Caco-2 (cell line): ENCODE results near the gene MLN. TPM values are rescaled to one million over a fixed set of nuclear protein-coding genes. Genes with fewer than 3 reads are reported as not detected.

ENCODE experiments used
- BruUV-seq: library from RNA; stranded (reverse); fragments of 400-500 nt; replicated peaks from 2 replicates; lab custom pipeline; 2021; lab: Mats Ljungman, UMichigan
- CTCF ChIA-PET: fragments of 300-600 bp; sonication (Branson Sonifier 250); formaldehyde crosslinking; loops from one replicate; lab custom pipeline; 2022; ENCODE audit warnings: antibody characterized with exemption; lab: Charles Lee
- POLR2A ChIA-PET: fragments of 300-600 bp; sonication (Branson Sonifier 250); formaldehyde crosslinking; loops from one replicate; lab custom pipeline; 2022; ENCODE audit warnings: antibody characterized with exemption; lab: Charles Lee
- DNase-seq, 2 experiments: peaks; one replicate each; pipeline versions ENCODE4 v3.0.0 to v3.0.0-alpha.2; 2020 to 2022
- H3K27me3 ChIP-seq: replicated peaks from 2 replicates; pipeline ENCODE4 v1.6.0; 2011; ENCODE audit warnings: low read length; ENCODE audit not compliant: control insufficient read depth, insufficient read depth
- H3K36me3 ChIP-seq: 2 replicates; pipeline ENCODE4 v1.5.1; 2011; ENCODE audit warnings: low read length; ENCODE audit not compliant: control insufficient read depth, insufficient read depth
- H3K4me1 ChIP-seq: fragments of 250-450 bp; sonication (Bioruptor Pico); 2 replicates; pipeline ENCODE4 v1.5.1; 2020; ENCODE audit warnings: mild to moderate bottlenecking
- H3K4me3 ChIP-seq: 2 replicates; pipeline ENCODE4 v1.5.1; 2011; ENCODE audit warnings: low read depth, mild to moderate bottlenecking, control low read depth, low read length
- H3K9me3 ChIP-seq: fragments of 250-450 bp; sonication (Bioruptor Pico); 2 replicates; pipeline ENCODE4 v1.5.1; 2020; ENCODE audit warnings: mild to moderate bottlenecking, moderate library complexity
- H3K27ac Mint-ChIP-seq: one replicate; pipeline ENCODE4 v1.8.0; 2022; ENCODE audit warnings: mixed read lengths; ENCODE audit not compliant: unreplicated experiment
- H3K27me3 Mint-ChIP-seq: one replicate; pipeline ENCODE4 v1.8.0; 2022; ENCODE audit warnings: mixed read lengths; ENCODE audit not compliant: insufficient read depth, unreplicated experiment
- H3K36me3 Mint-ChIP-seq: one replicate; pipeline ENCODE4 v1.8.0; 2022; ENCODE audit warnings: mild to moderate bottlenecking, mixed read lengths; ENCODE audit not compliant: insufficient read depth, unreplicated experiment
- H3K4me1 Mint-ChIP-seq: one replicate; pipeline ENCODE4 v1.8.0; 2022; ENCODE audit warnings: low read depth, mixed read lengths; ENCODE audit not compliant: unreplicated experiment
- H3K4me3 Mint-ChIP-seq: one replicate; pipeline ENCODE4 v1.8.0; 2022; ENCODE audit warnings: mild to moderate bottlenecking, moderate library complexity, mixed read lengths; ENCODE audit not compliant: unreplicated experiment
- H3K9me3 Mint-ChIP-seq: one replicate; pipeline ENCODE4 v1.8.0; 2022; ENCODE audit warnings: mixed read lengths; ENCODE audit not compliant: unreplicated experiment
- intact Hi-C: fragments of 100-400 bp; cut with micrococcal nuclease; formaldehyde crosslinking; loops from one replicate; pipeline ENCODE4 v1.10.0; 2022; ENCODE audit not compliant: unreplicated experiment
- total RNA-seq: library from RNA; stranded (reverse); gene quantifications from 2 replicates; pipeline ENCODE4 v1.2.3, GENCODE V29; 2022
- TF ChIP-seq, protein P1 (sequence below), 2 experiments: fragments of 200-600 bp in 1 of 2; IDR thresholded peaks; 1 replicate in 1 of 2; 2 replicates in 1 of 2; pipeline versions ENCODE4 v1.5.1 to v1.8.0; 2011 to 2022; ENCODE audit warnings: antibody characterized with exemption in 1 of 2, control low read depth in 1 of 2, inconsistent platforms in 1 of 2, low read depth in 1 of 2, low read length in 1 of 2, mild to moderate bottlenecking in 1 of 2, moderate library complexity in 1 of 2; ENCODE audit not compliant: insufficient read depth in 1 of 2, severe bottlenecking in 1 of 2, unreplicated experiment in 1 of 2

The MLN gene
- total RNA-seq, 1 experiment from 2014 or later = not detected

DNA sequence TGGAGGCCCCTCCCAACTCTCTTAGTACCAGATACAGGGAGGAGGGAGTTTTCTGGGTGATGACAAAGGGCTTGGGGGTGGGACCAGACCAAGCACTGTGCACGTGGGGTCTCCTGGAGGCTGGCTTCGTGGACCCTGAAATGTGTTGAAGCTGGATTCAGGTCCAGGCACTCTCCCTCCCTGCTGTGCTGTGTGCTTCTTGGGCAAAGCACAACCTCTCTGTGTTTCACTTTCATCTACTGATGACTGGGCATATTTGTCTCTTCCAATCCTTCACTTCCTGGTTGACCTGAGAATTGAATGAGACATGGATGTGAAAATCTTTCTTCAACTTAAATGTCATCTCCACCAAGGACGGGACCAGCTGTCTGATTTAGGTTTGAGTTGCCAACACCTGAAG is 14.5 kb upstream of the MLN start:
- intact Hi-C loops = loop anchor here (10.0 kb wide), 1 partner anchor 317 kb away; no protein-coding TSS in a partner anchor
- Histone ChIP-seq H3K9me3 (no peaks in the 10 kb centered on the region), H3K4me1 (peaks cover 6% of the 10 kb centered on the region; the same call in 1 of the 2 replicates), H3K4me3 (no peak overlapping the region), H3K27me3 (no peaks in the 10 kb centered on the region), H3K36me3 (no peaks in the 10 kb centered on the region)
- CTCF ChIA-PET = no interaction called here
- Mint-ChIP-seq H3K4me3 (no peak overlapping the region), H3K9me3 (no peaks in the 10 kb centered on the region), H3K36me3 (no peaks in the 10 kb centered on the region), H3K27ac (no peak overlapping the region), H3K4me1 (peaks cover 7% of the 10 kb centered on the region), H3K27me3 (peaks cover 17% of the 10 kb centered on the region)
- POLR2A ChIA-PET = no interaction called here
- no TSS peak for BruUV-seq
- no peak for DNase-seq
- TF ChIP-seq, protein P1, sequence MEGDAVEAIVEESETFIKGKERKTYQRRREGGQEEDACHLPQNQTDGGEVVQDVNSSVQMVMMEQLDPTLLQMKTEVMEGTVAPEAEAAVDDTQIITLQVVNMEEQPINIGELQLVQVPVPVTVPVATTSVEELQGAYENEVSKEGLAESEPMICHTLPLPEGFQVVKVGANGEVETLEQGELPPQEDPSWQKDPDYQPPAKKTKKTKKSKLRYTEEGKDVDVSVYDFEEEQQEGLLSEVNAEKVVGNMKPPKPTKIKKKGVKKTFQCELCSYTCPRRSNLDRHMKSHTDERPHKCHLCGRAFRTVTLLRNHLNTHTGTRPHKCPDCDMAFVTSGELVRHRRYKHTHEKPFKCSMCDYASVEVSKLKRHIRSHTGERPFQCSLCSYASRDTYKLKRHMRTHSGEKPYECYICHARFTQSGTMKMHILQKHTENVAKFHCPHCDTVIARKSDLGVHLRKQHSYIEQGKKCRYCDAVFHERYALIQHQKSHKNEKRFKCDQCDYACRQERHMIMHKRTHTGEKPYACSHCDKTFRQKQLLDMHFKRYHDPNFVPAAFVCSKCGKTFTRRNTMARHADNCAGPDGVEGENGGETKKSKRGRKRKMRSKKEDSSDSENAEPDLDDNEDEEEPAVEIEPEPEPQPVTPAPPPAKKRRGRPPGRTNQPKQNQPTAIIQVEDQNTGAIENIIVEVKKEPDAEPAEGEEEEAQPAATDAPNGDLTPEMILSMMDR (IDR thresholded peaks at IDR 0.05; ENCODE audit: insufficient read depth in 1 of 2, low read depth in 1 of 2, low read length in 1 of 2, severe bottlenecking in 1 of 2, unreplicated experiment in 1 of 2) = no peak

DNA sequence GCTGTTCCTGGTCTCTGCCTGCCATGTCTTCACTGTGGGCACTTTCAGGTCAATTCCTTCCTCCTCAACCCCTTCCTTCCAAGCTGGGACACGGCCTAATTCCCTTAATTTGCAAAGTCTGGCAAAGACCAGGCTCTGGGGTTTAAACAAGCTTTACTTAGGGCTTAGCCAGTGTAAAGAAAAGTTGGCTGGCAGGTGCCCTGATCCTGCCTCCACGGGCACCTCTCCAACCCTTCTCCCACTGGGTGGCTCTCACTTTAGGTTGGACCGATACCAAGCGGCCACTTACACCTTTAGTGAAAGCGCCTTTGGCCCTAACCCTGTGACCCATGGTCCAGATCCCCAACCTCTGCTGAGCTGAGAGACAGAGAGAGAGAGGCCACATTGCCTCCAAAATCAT is 13.7 kb upstream of the MLN start:
- H3K4me3 ChIP-seq = no peak overlapping the region
- CTCF ChIA-PET = no interaction called here
- Mint-ChIP-seq H3K27ac (no peak overlapping the region), H3K9me3 (no peaks in the 10 kb centered on the region), H3K4me3 (no peak overlapping the region), H3K36me3 (no peaks in the 10 kb centered on the region), H3K27me3 (peaks cover 13% of the 10 kb centered on the region), H3K4me1 (peaks cover under 1% of the 10 kb centered on the region)
- peaks cover 6% of the 10 kb centered on the region; the same call in 1 of the 2 replicates for H3K4me1 ChIP-seq
- no peak for DNase-seq
- H3K9me3 ChIP-seq = no peaks in the 10 kb centered on the region
- TF ChIP-seq, protein P1 (IDR thresholded peaks at IDR 0.05; ENCODE audit: insufficient read depth in 1 of 2, low read depth in 1 of 2, low read length in 1 of 2, severe bottlenecking in 1 of 2, unreplicated experiment in 1 of 2) = no peak
- intact Hi-C loops = loop anchor here (10.0 kb wide), 1 partner anchor 317 kb away; no protein-coding TSS in a partner anchor
- H3K27me3 ChIP-seq = no peaks in the 10 kb centered on the region
- no TSS peak for BruUV-seq
- POLR2A ChIA-PET = no interaction called here
- H3K36me3 ChIP-seq = no peaks in the 10 kb centered on the region

DNA sequence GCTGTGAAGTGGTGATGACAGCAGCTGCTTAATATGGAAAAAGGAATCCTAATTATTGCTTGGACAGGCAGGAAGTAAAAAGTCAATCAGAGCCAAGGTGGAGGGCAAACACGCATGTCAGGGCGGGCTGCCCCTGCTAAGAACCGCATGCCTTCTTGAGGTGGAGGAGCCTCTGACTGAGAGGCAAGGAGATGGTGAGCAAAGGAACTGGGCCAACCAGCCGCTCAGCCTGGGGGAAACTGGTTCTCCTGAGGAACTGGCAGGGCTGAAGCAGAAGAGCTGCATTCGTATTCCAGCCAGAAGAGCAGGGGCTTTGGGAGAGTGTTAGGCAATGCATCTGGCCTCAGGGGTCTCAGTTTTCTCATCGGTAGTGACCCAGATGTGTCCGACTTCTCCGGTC is 13.1 kb upstream of the MLN start:
- intact Hi-C loops = loop anchor here (10.0 kb wide), 1 partner anchor 318 kb away; no protein-coding TSS in a partner anchor
- H3K27ac Mint-ChIP-seq = no peak overlapping the region
- DNase-seq = no peak
- ChIA-PET CTCF (interaction anchor here (0.6 kb wide), 1 partner anchor 106 kb away, joined by 3 read pairs; the partner anchor contains the start of gene UQCC2), POLR2A (no interaction called here)
- Histone ChIP-seq H3K27me3 (no peaks in the 10 kb centered on the region), H3K4me3 (no peak overlapping the region), H3K9me3 (no peaks in the 10 kb centered on the region), H3K4me1 (peaks cover 6% of the 10 kb centered on the region; the same call in 1 of the 2 replicates), H3K36me3 (no peaks in the 10 kb centered on the region)
- H3K4me3 Mint-ChIP-seq = no peak overlapping the region
- peaks cover 13% of the 10 kb centered on the region for H3K27me3 Mint-ChIP-seq
- TF ChIP-seq, protein P1 (IDR thresholded peaks at IDR 0.05; ENCODE audit: insufficient read depth in 1 of 2, low read depth in 1 of 2, low read length in 1 of 2, severe bottlenecking in 1 of 2, unreplicated experiment in 1 of 2) = no peak
- no peaks in the 10 kb centered on the region for H3K4me1 Mint-ChIP-seq
- H3K9me3 Mint-ChIP-seq = no peaks in the 10 kb centered on the region
- no TSS peak for BruUV-seq
- no peaks in the 10 kb centered on the region for H3K36me3 Mint-ChIP-seq
